Left lung (tissue), 10 donors: ENCODE results near the gene EXD3. TPM values are rescaled to one million over a fixed set of nuclear protein-coding genes. Genes with fewer than 3 reads are reported as not detected.
A peak's percentile ranks its signal among the peaks of the same experiment; 100 is the strongest.

Experiments used
- ATAC-seq: fragments of 200-7000 bp; cut with Tn5 transposase; one replicate; pipeline ENCODE4 v1.9.1; 2020; ENCODE audit warnings: moderate library complexity
- DNase-seq, 4 donors: peaks; one replicate each; pipeline ENCODE4 v3.0.0-alpha.2; 2013 to 2020
- H3K27ac ChIP-seq, 2 donors: fragments of 200-600 bp; sonication (generic) in 1 of 2; one replicate each; pipeline versions ENCODE4 v1.5.0 to v1.8.0; 2020 to 2021
- H3K27me3 ChIP-seq, 2 donors: fragments of 200-600 bp; sonication (generic) in 1 of 2; one replicate each; pipeline versions ENCODE4 v1.5.0 to v1.8.0; 2020 to 2021
- H3K36me3 ChIP-seq, 2 donors: fragments of 200-600 bp; sonication (generic) in 1 of 2; one replicate each; pipeline versions ENCODE4 v1.5.0 to v1.8.0; 2020 to 2021
- H3K4me1 ChIP-seq, 2 donors: fragments of 200-600 bp; one replicate each; pipeline ENCODE4 v1.8.0; 2021
- H3K4me3 ChIP-seq, 2 donors: fragments of 200-600 bp; sonication (generic) in 1 of 2; one replicate each; pipeline versions ENCODE4 v1.5.0 to v1.8.0; 2020 to 2021; ENCODE audit warnings: mild to moderate bottlenecking in 1 of 2
- H3K9me3 ChIP-seq, 2 donors: fragments of 200-600 bp; sonication (generic) in 1 of 2; one replicate each; pipeline versions ENCODE4 v1.5.0 to v1.8.0; 2020 to 2021
- CTCF ChIP-seq, 2 donors: fragments of 200-600 bp; sonication (generic) in 1 of 2; IDR thresholded peaks; one replicate each; pipeline versions ENCODE4 v1.5.0 to v1.8.0; 2021; ENCODE audit warnings: antibody characterized with exemption in 2 of 2
- intact Hi-C, 2 donors: fragments of 100-400 bp; cut with DNase I; formaldehyde crosslinking; loops; one replicate each; pipeline versions ENCODE4 v1.11.2 to v1.14.2; 2022
- polyA plus RNA-seq, 6 donors: library from polyadenylated mRNA; unstranded; fragments of 120-200 nt; gene quantifications; one replicate each; pipeline ENCODE4 v1.2.1, GENCODE V29; 2013; ENCODE audit not compliant: insufficient read length in 6 of 6
- total RNA-seq, 2 donors: library from RNA; stranded (reverse); fragmentation: NEBNext Ultra II Directional; extraction: Animal tissue kit (Norgen Biotek cat#: 25700); gene quantifications; one replicate each; pipeline ENCODE4 v1.2.1, GENCODE V29; 2021
- donor health status: DM: no; HTN: yes; CAD: no.
- donor health status: DM: no; HTN: no; CAD: no.

The EXD3 gene
- total and polyA plus RNA-seq, 8 donors: 13.2 to 21.8 (median 16.6) TPM

- Histone ChIP-seq H3K4me1 (peaks cover 0 to 29% of the 10 kb centered on the region in 2 donors), H3K27ac (no peak overlapping the region), H3K27me3 (peaks cover 0 to 5% of the 10 kb centered on the region in 2 donors), H3K36me3 (no peaks in the 10 kb centered on the region), H3K9me3 (no peaks in the 10 kb centered on the region), H3K4me3 (no peak overlapping the region)
- intact Hi-C loops: no loop called here
- TF ChIP-seq CTCF (IDR thresholded peaks at IDR 0.05): no peak
- DNase-seq: peak in 1 of 4 donors; percentile 59
- no peak for ATAC-seq
Observed at GRCh38 chr9:137426018-137426681, 3.2 kb upstream of the EXD3 start.

GRCh38 chr9:137423514-137424291 is 741 bp upstream of the EXD3 start:
- TF ChIP-seq CTCF (IDR thresholded peaks at IDR 0.05): peak; percentile 2 to 56
- H3K9me3 ChIP-seq: no peaks in the 10 kb centered on the region
- peak in 1 of 4 donors; percentile 89 for DNase-seq
- intact Hi-C loops: no loop called here
- peak overlapping the region; percentile 69 to 75 for H3K27ac ChIP-seq
- peaks cover 0 to 35% of the 10 kb centered on the region in 2 donors for H3K4me1 ChIP-seq
- no peaks in the 10 kb centered on the region for H3K36me3 ChIP-seq
- H3K4me3 ChIP-seq: peak overlapping the region; percentile 51 to 93
- peaks cover 0 to 5% of the 10 kb centered on the region in 2 donors for H3K27me3 ChIP-seq
- ATAC-seq: peak; percentile 53

GRCh38 chr9:137421838-137422603 is 941 bp downstream of the EXD3 start:
- Histone ChIP-seq H3K27ac (peak overlapping the region; percentile 62 to 77), H3K36me3 (peaks cover 0 to 4% of the 10 kb centered on the region in 2 donors), H3K9me3 (no peaks in the 10 kb centered on the region), H3K4me1 (peaks cover 0 to 35% of the 10 kb centered on the region in 2 donors), H3K4me3 (peak overlapping the region; percentile 87 to 93), H3K27me3 (peaks cover 0 to 5% of the 10 kb centered on the region in 2 donors)
- TF ChIP-seq CTCF (IDR thresholded peaks at IDR 0.05): no peak
- ATAC-seq (no peak), DNase-seq (no peak)
- intact Hi-C loops: no loop called here

GRCh38 chr9:137417161-137418021 is 5.6 kb downstream of the EXD3 start:
- peak overlapping the region; percentile 7 to 50 for H3K27ac ChIP-seq
- H3K36me3 ChIP-seq: peaks cover 0 to 5% of the 10 kb centered on the region in 2 donors
- ATAC-seq (peak; percentile 43), DNase-seq (peak in 1 of 4 donors; percentile 78)
- no peaks in the 10 kb centered on the region for H3K27me3 ChIP-seq
- peaks cover 0 to 28% of the 10 kb centered on the region in 2 donors for H3K4me1 ChIP-seq
- no peaks in the 10 kb centered on the region for H3K9me3 ChIP-seq
- intact Hi-C loops: no loop called here
- peak overlapping the region; percentile 11 to 29 for H3K4me3 ChIP-seq
- TF ChIP-seq CTCF (IDR thresholded peaks at IDR 0.05): no peak
